ENCODE results near the gene MACROD1. TPM values are rescaled to one million over a fixed set of nuclear protein-coding genes. Genes with fewer than 3 reads are reported as not detected.

Gene MACROD1
- polyA plus RNA-seq, 1 donor (not counting 4 experiments of a cell fraction or from before 2014, with no cell fraction given), result 4.6 TPM

GRCh38 chr11:64019106-64020037 is 146.5 kb downstream of the MACROD1 start:
- DNase-seq (ENCODE audit: low read depth, low spot score) (no peak), FAIRE-seq (no peak)
- dilution Hi-C loops (cut with MboI; ENCODE audit: extremely low pct_ligation_motif_present, low sequenced_read_pairs), result no loop called here

DNA sequence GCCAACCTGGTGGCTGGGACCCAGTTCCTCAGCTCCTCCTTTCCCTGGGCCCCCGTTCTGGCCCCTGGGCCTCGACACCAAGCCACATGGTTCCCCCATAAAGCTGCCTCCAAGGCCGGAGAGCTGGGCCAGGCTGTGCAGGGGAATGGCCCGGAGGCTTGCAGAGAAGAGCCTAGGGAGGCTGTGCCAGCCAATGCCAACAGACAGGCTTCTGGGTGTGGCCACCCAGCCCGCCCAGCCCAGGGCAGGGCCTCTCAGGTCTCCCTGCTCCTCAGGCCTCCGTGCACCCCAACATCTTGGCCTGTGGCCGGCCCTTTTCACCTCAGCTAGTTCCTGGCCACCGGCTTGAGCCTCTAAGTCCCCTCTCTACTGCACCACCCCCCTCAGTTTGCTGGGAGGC is 147.6 kb downstream of the MACROD1 start:
- Histone ChIP-seq H3K4me3 (ENCODE audit: control insufficient read depth in 2 of 3, extremely low read depth in 1 of 3, insufficient read depth in 2 of 3, low read depth in 1 of 3, low read length in 3 of 3) (no peak overlapping the region), H3K4me1 (ENCODE audit: control insufficient read depth, extremely low read depth, insufficient read depth, low read length) (peaks cover 4% of the 10 kb centered on the region), H4K20me1 (ENCODE audit: control insufficient read depth, extremely low read depth, insufficient read depth, low read length) (no peaks in the 10 kb centered on the region), H3K9ac (ENCODE audit: control insufficient read depth, extremely low read depth, insufficient read depth, low read length) (no peak overlapping the region), H3K9me1 (ENCODE audit: control insufficient read depth, extremely low read depth, insufficient read depth, low read length) (no peaks in the 10 kb centered on the region), H3K4me2 (ENCODE audit: control insufficient read depth, extremely low read depth, insufficient read depth, low read depth, low read length) (no peak overlapping the region), H3K27me3 (ENCODE audit: control insufficient read depth, extremely low read depth, insufficient read depth, low read length) (peaks cover 21% of the 10 kb centered on the region), H3K36me3 (ENCODE audit: control insufficient read depth in 2 of 2, extremely low read depth in 1 of 2, insufficient read depth in 2 of 2, low read length in 2 of 2) (no peaks in the 10 kb centered on the region), H3K9me3 (ENCODE audit: control insufficient read depth, low read depth, low read length) (no peaks in the 10 kb centered on the region), H2AFZ (ENCODE audit: control insufficient read depth, low read length) (no peak overlapping the region), H3K27ac (ENCODE audit: control insufficient read depth, insufficient read depth, low read length) (no peak overlapping the region), H3K79me2 (ENCODE audit: control insufficient read depth, insufficient read depth, low read length) (no peaks in the 10 kb centered on the region)
- FAIRE-seq, result no peak
- dilution Hi-C loops (cut with MboI; ENCODE audit: extremely low pct_ligation_motif_present, low sequenced_read_pairs), result no loop called here
- no peak for TF ChIP-seq CTCF (optimal IDR thresholded peaks at IDR 0.05 in 1 of 3, IDR thresholded peaks at IDR 0.05 in 1 of 3, conservative IDR thresholded peaks at IDR 0.05 in 1 of 3; ENCODE audit: extremely low read depth in 1 of 3, insufficient read depth in 2 of 3, low read length in 3 of 3)
- no peak for TF ChIP-seq EZH2 (IDR thresholded peaks at IDR 0.05; ENCODE audit: low read length)
- DNase-seq (ENCODE audit: low read depth, low spot score), result no peak

More at GRCh38 chr11:64019106-64020037, 146.5 kb downstream of the MACROD1 start:
- H3K9me1 ChIP-seq (ENCODE audit: control insufficient read depth, extremely low read depth, insufficient read depth, low read length), result no peaks in the 10 kb centered on the region
- no peak overlapping the region for H2AFZ ChIP-seq (ENCODE audit: control insufficient read depth, low read length)
- no peak overlapping the region for H3K9ac ChIP-seq (ENCODE audit: control insufficient read depth, extremely low read depth, insufficient read depth, low read length)
- no peaks in the 10 kb centered on the region for H3K9me3 ChIP-seq (ENCODE audit: control insufficient read depth, low read depth, low read length)
- H3K4me3 ChIP-seq (ENCODE audit: control insufficient read depth in 2 of 3, extremely low read depth in 1 of 3, insufficient read depth in 2 of 3, low read depth in 1 of 3, low read length in 3 of 3), result no peak overlapping the region
- H3K79me2 ChIP-seq (ENCODE audit: control insufficient read depth, insufficient read depth, low read length), result no peaks in the 10 kb centered on the region
- no peak overlapping the region for H3K27ac ChIP-seq (ENCODE audit: control insufficient read depth, insufficient read depth, low read length)
- H4K20me1 ChIP-seq (ENCODE audit: control insufficient read depth, extremely low read depth, insufficient read depth, low read length), result no peaks in the 10 kb centered on the region
- H3K36me3 ChIP-seq (ENCODE audit: control insufficient read depth in 2 of 2, extremely low read depth in 1 of 2, insufficient read depth in 2 of 2, low read length in 2 of 2), result no peaks in the 10 kb centered on the region
- TF ChIP-seq EZH2 (IDR thresholded peaks at IDR 0.05; ENCODE audit: low read length) (no peak), CTCF (optimal IDR thresholded peaks at IDR 0.05 in 1 of 3, IDR thresholded peaks at IDR 0.05 in 1 of 3, conservative IDR thresholded peaks at IDR 0.05 in 1 of 3; ENCODE audit: extremely low read depth in 1 of 3, insufficient read depth in 2 of 3, low read length in 3 of 3) (no peak)
- peaks cover 4% of the 10 kb centered on the region for H3K4me1 ChIP-seq (ENCODE audit: control insufficient read depth, extremely low read depth, insufficient read depth, low read length)
- H3K27me3 ChIP-seq (ENCODE audit: control insufficient read depth, extremely low read depth, insufficient read depth, low read length), result peaks cover 21% of the 10 kb centered on the region
- H3K4me2 ChIP-seq (ENCODE audit: control insufficient read depth, extremely low read depth, insufficient read depth, low read depth, low read length), result no peak overlapping the region

Data from keratinocyte (primary cell).